Esophagus mucosa (tissue), 1 donor: ENCODE measurements around the gene SLC24A3. TPM values are rescaled to one million over a fixed set of nuclear protein-coding genes. Genes with fewer than 3 reads are reported as not detected.
A peak's percentile ranks its signal among the peaks of the same experiment; 100 is the strongest.

Experiments used
- ATAC-seq: fragments of 200-7000 bp; cut with Tn5 transposase; one replicate; pipeline ENCODE4 v1.9.1; 2020
- total RNA-seq: library from RNA; stranded (reverse); gene quantifications from one replicate; pipeline ENCODE4 v1.2.4, GENCODE V29; 2023
- donor health status: DM: yes; HTN: yes; CAD: no.

The SLC24A3 gene
- 13.0 TPM for total RNA-seq

GRCh38 chr20:19212469-19212815 lies at the start of gene SLC24A3:
Gene SLC24A3 (plus strand): TSS chr20:19212642.
- ATAC-seq, result no peak

- no peak for ATAC-seq
Observed at GRCh38 chr20:19170148-19170547, 42.3 kb upstream of the SLC24A3 start.

- ATAC-seq, result no peak
Observed at GRCh38 chr20:19172637-19173036, 39.8 kb upstream of the SLC24A3 start.

GRCh38 chr20:19176470-19177052 lies 35.9 kb upstream of the SLC24A3 start:
- no peak for ATAC-seq

GRCh38 chr20:19181552-19181951 lies 30.9 kb upstream of the SLC24A3 start:
- ATAC-seq, result no peak

GRCh38 chr20:19185083-19185482 lies 27.4 kb upstream of the SLC24A3 start:
- ATAC-seq, result no peak

- no peak for ATAC-seq
Observed at GRCh38 chr20:19193349-19193748, 19.1 kb upstream of the SLC24A3 start.

GRCh38 chr20:19205981-19206396 lies 6.5 kb upstream of the SLC24A3 start:
- ATAC-seq, result peak; percentile 87

- no peak for ATAC-seq
Observed at GRCh38 chr20:19207541-19207940, 4.9 kb upstream of the SLC24A3 start.

- ATAC-seq, result no peak
Observed at GRCh38 chr20:19210391-19211155, 1.9 kb upstream of the SLC24A3 start.

GRCh38 chr20:19211252-19211651 lies 1.2 kb upstream of the SLC24A3 start:
- ATAC-seq, result no peak

- peak; percentile 38 for ATAC-seq
Observed at GRCh38 chr20:19211661-19212468, 577 bp upstream of the SLC24A3 start.

GRCh38 chr20:19212821-19213502 lies 520 bp downstream of the SLC24A3 start:
- ATAC-seq, result peak; percentile 90

- no peak for ATAC-seq
Observed at GRCh38 chr20:19213946-19214490, 1.6 kb downstream of the SLC24A3 start.

GRCh38 chr20:19218411-19218810 lies 6.0 kb downstream of the SLC24A3 start:
- ATAC-seq, result no peak

- ATAC-seq, result no peak
Observed at GRCh38 chr20:19222520-19223040, 10.1 kb downstream of the SLC24A3 start.

GRCh38 chr20:19223640-19224039 lies 11.2 kb downstream of the SLC24A3 start:
- no peak for ATAC-seq

GRCh38 chr20:19231359-19232035 lies 19.1 kb downstream of the SLC24A3 start:
- ATAC-seq, result no peak

GRCh38 chr20:19232997-19233794 lies 20.8 kb downstream of the SLC24A3 start:
- ATAC-seq, result no peak

- ATAC-seq, result no peak
Observed at GRCh38 chr20:19236371-19237055, 24.1 kb downstream of the SLC24A3 start.
